A549 (cell line): ENCODE measurements around the gene ZNF628. TPM values are rescaled to one million over a fixed set of nuclear protein-coding genes. Genes with fewer than 3 reads are reported as not detected.

Experiments
- ATAC-seq, 2 experiments: fragments of 200-7000 bp in 1 of 2; fragments of >200 bp in 1 of 2; cut with Nextera tagmentation in 1 of 2; cut with Tn5 transposase in 1 of 2; 3 replicates each; pipeline versions ENCODE4 v1.8.0 to v1.9.1; 2018 to 2020; ENCODE audit warnings: mild to moderate bottlenecking in 1 of 2, moderate library complexity in 1 of 2
- CTCF ChIA-PET: fragments of 300-600 bp; sonication (Branson Sonifier 250); formaldehyde crosslinking; extraction: SDS; loops from one replicate; lab custom pipeline; 2021; ENCODE audit warnings: antibody characterized with exemption, inconsistent platforms; lab: Yijun Ruan, JAX
- POLR2A ChIA-PET: fragments of 350-600 bp; formaldehyde crosslinking; extraction: SDS; loops from one replicate; lab custom pipeline; 2021; ENCODE audit warnings: antibody characterized with exemption, inconsistent platforms; lab: Yijun Ruan, JAX
- DNase-seq, 2 experiments: peaks; one replicate each; pipeline versions ENCODE4 v3.0.0 to v3.0.0-alpha.2; 2011 to 2016; ENCODE audit warnings: low read depth in 1 of 2, low spot score in 1 of 2
- FAIRE-seq: peaks from 2 replicates; lab custom pipeline; 2011; peaks lifted over from hg19 to GRCh38; lab: Jason Lieb, UNC
- H3K27ac ChIP-seq, 2 experiments: fragments of >200 bp; sonication (Bioruptor Twin); formaldehyde crosslinking; 3 replicates each; pipeline ENCODE4 v1.5.1; 2016 to 2017
- H3K4me1 ChIP-seq: fragments of >200 bp; sonication (Bioruptor Twin); formaldehyde crosslinking; 3 replicates; pipeline ENCODE4 v1.6.1; 2016
- H3K4me2 ChIP-seq: fragments of >200 bp; sonication (Bioruptor Twin); formaldehyde crosslinking; 3 replicates; pipeline ENCODE4 v1.6.1; 2016
- H3K4me3 ChIP-seq: fragments of >200 bp; sonication (Bioruptor Twin); formaldehyde crosslinking; 3 replicates; pipeline ENCODE4 v1.5.1; 2016
- H3K9me3 ChIP-seq: fragments of >200 bp; sonication (Bioruptor Twin); formaldehyde crosslinking; 3 replicates; pipeline ENCODE4 v1.6.1; 2016
- CBX2 ChIP-seq: fragments of 200-600 bp; sonication (generic); IDR thresholded peaks from 2 replicates; pipeline ENCODE4 v1.6.1; 2016; ENCODE audit warnings: low read depth, mild to moderate bottlenecking, borderline replicate concordance
- CBX8 ChIP-seq: fragments of 200-600 bp; sonication (generic); IDR thresholded peaks from 2 replicates; pipeline ENCODE4 v1.6.1; 2016
- CHD2 ChIP-seq: fragments of 150-350 bp; IDR thresholded peaks from 2 replicates; pipeline ENCODE4 v1.6.1; 2014; ENCODE audit warnings: low read length; ENCODE audit not compliant: partially characterized antibody
- CTCF ChIP-seq: fragments of >200 bp; sonication (Bioruptor Twin); formaldehyde crosslinking; IDR thresholded peaks from 3 replicates; pipeline ENCODE4 v1.5.1; 2016
- EHF ChIP-seq: fragments of 250-450 bp; sonication (Bioruptor Pico); IDR thresholded peaks from 2 replicates; pipeline ENCODE4 v1.5.0; 2020; ENCODE audit warnings: mild to moderate bottlenecking
- EHMT2 ChIP-seq: fragments of 200-600 bp; sonication (generic); IDR thresholded peaks from 2 replicates; pipeline ENCODE4 v1.6.1; 2016; ENCODE audit warnings: antibody characterized with exemption, low read depth, mild to moderate bottlenecking, moderate library complexity
- EP300 ChIP-seq, 2 experiments: fragments of >200 bp; sonication (Bioruptor Twin); formaldehyde crosslinking; IDR thresholded peaks; 2 replicates in 1 of 2; 3 replicates in 1 of 2; pipeline ENCODE4 v1.6.1; 2016 to 2017
- FOXS1 ChIP-seq: fragments of 250-450 bp; sonication (Bioruptor Pico); IDR thresholded peaks from 2 replicates; pipeline ENCODE4 v1.5.0; 2020; ENCODE audit warnings: mild to moderate bottlenecking, moderate library complexity
- GATA3 ChIP-seq: IDR thresholded peaks from 2 replicates; pipeline ENCODE4 v1.6.1; 2012; ENCODE audit warnings: borderline replicate concordance
- HES2 ChIP-seq: fragments of >200 bp; sonication (Bioruptor Twin); formaldehyde crosslinking; IDR thresholded peaks from 2 replicates; pipeline ENCODE4 v1.6.1; 2016
- HOXB13 ChIP-seq: fragments of 250-450 bp; sonication (Bioruptor Pico); IDR thresholded peaks from 2 replicates; pipeline ENCODE4 v1.5.0; 2020; ENCODE audit warnings: low read depth, mild to moderate bottlenecking, moderate library complexity
- HOXB5 ChIP-seq: fragments of 250-450 bp; sonication (Bioruptor Pico); IDR thresholded peaks from 2 replicates; pipeline ENCODE4 v1.5.0; 2020; ENCODE audit warnings: mild to moderate bottlenecking, moderate library complexity
- JUN ChIP-seq, 2 experiments: fragments of >200 bp; sonication (Bioruptor Twin); formaldehyde crosslinking; IDR thresholded peaks; 2 replicates in 1 of 2; 3 replicates in 1 of 2; pipeline ENCODE4 v1.6.1; 2016 to 2017
- KDM1A ChIP-seq: fragments of 200-600 bp; sonication (generic); IDR thresholded peaks from 2 replicates; pipeline ENCODE4 v1.6.1; 2016; ENCODE audit warnings: low read depth, mild to moderate bottlenecking
- NPAS2 ChIP-seq: fragments of 250-450 bp; sonication (Bioruptor Pico); IDR thresholded peaks from 2 replicates; pipeline ENCODE4 v1.8.0; 2022; ENCODE audit warnings: mild to moderate bottlenecking, moderate library complexity, borderline replicate concordance
- RAD21 ChIP-seq, 2 experiments: fragments of >200 bp in 1 of 2; sonication (Bioruptor Twin) in 1 of 2; formaldehyde crosslinking in 1 of 2; IDR thresholded peaks in 1 of 2; conservative IDR thresholded peaks in 1 of 2; 2 replicates in 1 of 2; 3 replicates in 1 of 2; pipeline ENCODE4 v1.6.1; 2012 to 2018; ENCODE audit warnings: inconsistent platforms in 1 of 2
- REST ChIP-seq: fragments of 200-600 bp; sonication (generic); IDR thresholded peaks from 2 replicates; pipeline ENCODE4 v1.6.1; 2016; ENCODE audit warnings: antibody characterized with exemption, mild to moderate bottlenecking, moderate library complexity
- RNF2 ChIP-seq: fragments of 200-600 bp; sonication (generic); IDR thresholded peaks from 2 replicates; pipeline ENCODE4 v1.6.1; 2016; ENCODE audit warnings: low read depth, mild to moderate bottlenecking, antibody characterized with exemption, moderate library complexity, borderline replicate concordance
- TFCP2L1 ChIP-seq: fragments of 250-450 bp; sonication (Bioruptor Pico); IDR thresholded peaks from 2 replicates; pipeline ENCODE4 v1.5.0; 2021; ENCODE audit warnings: mild to moderate bottlenecking
- TP53 ChIP-seq: fragments of 250-450 bp; sonication (Bioruptor Pico); IDR thresholded peaks from 2 replicates; pipeline ENCODE4 v1.5.0; 2021; ENCODE audit warnings: mild to moderate bottlenecking, moderate library complexity
- ZSCAN20 ChIP-seq: fragments of 250-450 bp; sonication (Bioruptor Pico); IDR thresholded peaks from 2 replicates; pipeline ENCODE4 v1.8.0; 2022; ENCODE audit warnings: mild to moderate bottlenecking, moderate library complexity
- WGBS: methylation state at CpG from one replicate; pipeline ENCODE4 v1.1.6; 2017; ENCODE audit errors: missing lambda C conversion rate; 5-methylcytosine and 5-hydroxymethylcytosine counted together
- polyA plus RNA-seq, 4 experiments: library from polyadenylated mRNA; depleted of rRNA in 3 of 4; stranded (reverse); fragments of >200 nt; fragmentation: RNase III in 1 of 4; extraction: RNeasy Plus Mini Kit Qiagen cat#74134 plus additional on column Dnase treatment in 1 of 4; gene quantifications; 2 replicates in 3 of 4; 3 replicates in 1 of 4; pipeline ENCODE4 v1.2.3, GENCODE V29; 2011 to 2017
- TF ChIP-seq, protein P1 (sequence below): fragments of 450-650 bp; IDR thresholded peaks from 2 replicates; pipeline ENCODE4 v1.6.1; 2014; ENCODE audit warnings: antibody characterized with exemption
- TF ChIP-seq, protein P2 (sequence below): fragments of 250-450 bp; sonication (Bioruptor Pico); IDR thresholded peaks from 2 replicates; pipeline ENCODE4 v1.5.0; 2020; ENCODE audit warnings: low read depth, mild to moderate bottlenecking, moderate library complexity

ZNF628 gene
- polyA plus RNA-seq, 2 of the 4 experiments (the other 2 are of a cell fraction): 0.32 to 5.7 TPM

- Histone ChIP-seq H3K4me3 (no peak overlapping the region), H3K9me3 (no peaks in the 10 kb centered on the region; the same call in 2 of the 3 replicates), H3K4me1 (peaks cover 5% of the 10 kb centered on the region; the same call in 2 of the 3 replicates), H3K4me2 (no peak overlapping the region), H3K27ac (no peak overlapping the region)
- no peak for FAIRE-seq
- WGBS: 20% methylated on average over 8 of the region's 8 CpGs
- no peak for TF ChIP-seq RAD21 (conservative IDR thresholded peaks at IDR 0.05 in 1 of 2, IDR thresholded peaks at IDR 0.05 in 1 of 2)
- TF ChIP-seq, protein P1, sequence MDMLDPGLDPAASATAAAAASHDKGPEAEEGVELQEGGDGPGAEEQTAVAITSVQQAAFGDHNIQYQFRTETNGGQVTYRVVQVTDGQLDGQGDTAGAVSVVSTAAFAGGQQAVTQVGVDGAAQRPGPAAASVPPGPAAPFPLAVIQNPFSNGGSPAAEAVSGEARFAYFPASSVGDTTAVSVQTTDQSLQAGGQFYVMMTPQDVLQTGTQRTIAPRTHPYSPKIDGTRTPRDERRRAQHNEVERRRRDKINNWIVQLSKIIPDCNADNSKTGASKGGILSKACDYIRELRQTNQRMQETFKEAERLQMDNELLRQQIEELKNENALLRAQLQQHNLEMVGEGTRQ: peak; percentile 61
- ChIA-PET CTCF (interaction anchor here (0.7 to 2.9 kb wide), 21 partner anchors 9 to 296 kb away, joined by 3 to 23 read pairs (median 4); partner anchors contain the start of genes ISOC2 and TMEM238), POLR2A (interaction anchor here (1.1 to 1.7 kb wide), 2 partner anchors 29 to 30 kb away, joined by 3 to 12 read pairs; partner anchors contain the start of gene UBE2S)
- no peak for DNase-seq
- no peak; a peak in 1 of 6 replicates for ATAC-seq
Measured at GRCh38 chr19:55436847-55437246, 39.6 kb upstream of the ZNF628 start.

DNA sequence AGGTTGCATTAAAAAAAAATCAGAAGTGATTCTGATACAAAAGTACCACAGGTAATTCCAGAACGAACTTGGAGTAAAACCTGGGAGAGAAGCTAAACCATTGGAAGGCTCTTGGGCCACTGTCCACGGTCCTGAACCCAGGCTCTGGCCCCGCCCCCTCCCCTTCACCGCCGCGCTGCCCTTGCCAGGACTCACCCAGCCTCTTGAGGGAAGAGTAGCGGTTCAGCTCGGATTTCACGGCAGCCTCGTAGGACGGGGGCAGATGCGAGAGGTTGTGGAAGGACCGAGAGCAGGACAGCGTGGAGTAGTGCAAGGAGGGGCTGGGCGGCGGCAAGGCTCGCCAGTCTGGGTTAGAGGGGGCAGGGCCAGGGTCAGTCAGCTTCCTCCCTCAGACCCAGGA is 39.0 kb upstream of the ZNF628 start:
- POLR2A ChIA-PET: interaction anchor here (1.1 to 1.7 kb wide), 2 partner anchors 30 kb away, joined by 3 to 12 read pairs; partner anchors contain the start of gene UBE2S

More for the DNA sequence above, 39.0 kb upstream of the ZNF628 start:
- CTCF ChIA-PET: interaction anchor here (0.8 to 2.9 kb wide), 19 partner anchors 9 to 297 kb away, joined by 3 to 23 read pairs (median 4); partner anchors contain the start of genes ISOC2 and TMEM238
- under 1% methylated on average over 17 of the region's 17 CpGs for WGBS
- ATAC-seq: peak; percentile 72 to 90
- Histone ChIP-seq H3K27ac (no peak overlapping the region), H3K4me1 (peaks cover 11% of the 10 kb centered on the region), H3K9me3 (no peaks in the 10 kb centered on the region; the same call in 2 of the 3 replicates), H3K4me2 (peak overlapping the region; percentile 33), H3K4me3 (no peak overlapping the region)
- peak; percentile 63 for FAIRE-seq
- no peak for TF ChIP-seq CBX8
- TF ChIP-seq EHMT2: peak; percentile 99
- no peak for TF ChIP-seq EP300 (IDR thresholded peaks at IDR 0.05)
- TF ChIP-seq FOXS1 (CRISPR knock-in tag): peak; percentile 81; the same call in 1 of the 2 replicates
- TF ChIP-seq ZSCAN20 (CRISPR knock-in tag): peak; percentile 73; the same call in 1 of the 2 replicates
- TF ChIP-seq JUN (IDR thresholded peaks at IDR 0.05): no peak
- peak; percentile 85 for TF ChIP-seq HOXB13 (CRISPR knock-in tag)
- no peak for TF ChIP-seq GATA3
- TF ChIP-seq CHD2: no peak
- TF ChIP-seq RNF2: no peak
- TF ChIP-seq CBX2: no peak
- no peak for TF ChIP-seq HES2
- no peak for TF ChIP-seq CTCF
- no peak for TF ChIP-seq TFCP2L1 (CRISPR knock-in tag)
- peak; percentile 87 for TF ChIP-seq EHF
- TF ChIP-seq REST: peak; percentile 98
- no peak for TF ChIP-seq RAD21 (conservative IDR thresholded peaks at IDR 0.05 in 1 of 2, IDR thresholded peaks at IDR 0.05 in 1 of 2)
- no peak for TF ChIP-seq TP53 (CRISPR knock-in tag)
- no peak for TF ChIP-seq KDM1A
- TF ChIP-seq NPAS2: no peak
- peak; percentile 86 for TF ChIP-seq HOXB5 (CRISPR knock-in tag)
- TF ChIP-seq, protein P2, sequence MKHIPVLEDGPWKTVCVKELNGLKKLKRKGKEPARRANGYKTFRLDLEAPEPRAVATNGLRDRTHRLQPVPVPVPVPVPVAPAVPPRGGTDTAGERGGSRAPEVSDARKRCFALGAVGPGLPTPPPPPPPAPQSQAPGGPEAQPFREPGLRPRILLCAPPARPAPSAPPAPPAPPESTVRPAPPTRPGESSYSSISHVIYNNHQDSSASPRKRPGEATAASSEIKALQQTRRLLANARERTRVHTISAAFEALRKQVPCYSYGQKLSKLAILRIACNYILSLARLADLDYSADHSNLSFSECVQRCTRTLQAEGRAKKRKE: peak; percentile 78; the same call in 1 of the 2 replicates
- DNase-seq: peak; percentile 87 to 89
